A549 (cell line): ENCODE measurements around the gene UBAP2L. TPM values are rescaled to one million over a fixed set of nuclear protein-coding genes. Genes with fewer than 3 reads are reported as not detected.
"Not testable (repeated sequence)": the region's sequence is repeated elsewhere in the genome, so short reads cannot be mapped to it uniquely, and the experiment has no call there.

Source experiments
- ATAC-seq, 2 experiments: fragments of 200-7000 bp in 1 of 2; fragments of >200 bp in 1 of 2; cut with Nextera tagmentation in 1 of 2; cut with Tn5 transposase in 1 of 2; 3 replicates each; pipeline versions ENCODE4 v1.8.0 to v1.9.1; 2018 to 2020; ENCODE audit warnings: mild to moderate bottlenecking in 1 of 2, moderate library complexity in 1 of 2
- CTCF ChIA-PET: fragments of 300-600 bp; sonication (Branson Sonifier 250); formaldehyde crosslinking; extraction: SDS; loops from one replicate; lab custom pipeline; 2021; ENCODE audit warnings: antibody characterized with exemption, inconsistent platforms; lab: Yijun Ruan, JAX
- POLR2A ChIA-PET: fragments of 350-600 bp; formaldehyde crosslinking; extraction: SDS; loops from one replicate; lab custom pipeline; 2021; ENCODE audit warnings: antibody characterized with exemption, inconsistent platforms; lab: Yijun Ruan, JAX
- DNase-seq, 2 experiments: peaks; one replicate each; pipeline versions ENCODE4 v3.0.0 to v3.0.0-alpha.2; 2011 to 2016; ENCODE audit warnings: low read depth in 1 of 2, low spot score in 1 of 2
- FAIRE-seq: peaks from 2 replicates; lab custom pipeline; 2011; peaks lifted over from hg19 to GRCh38; lab: Jason Lieb, UNC
- H3K27ac ChIP-seq, 2 experiments: fragments of >200 bp; sonication (Bioruptor Twin); formaldehyde crosslinking; 3 replicates each; pipeline ENCODE4 v1.5.1; 2016 to 2017
- H3K4me1 ChIP-seq: fragments of >200 bp; sonication (Bioruptor Twin); formaldehyde crosslinking; 3 replicates; pipeline ENCODE4 v1.6.1; 2016
- H3K4me2 ChIP-seq: fragments of >200 bp; sonication (Bioruptor Twin); formaldehyde crosslinking; 3 replicates; pipeline ENCODE4 v1.6.1; 2016
- H3K4me3 ChIP-seq: fragments of >200 bp; sonication (Bioruptor Twin); formaldehyde crosslinking; 3 replicates; pipeline ENCODE4 v1.5.1; 2016
- H3K9me3 ChIP-seq: fragments of >200 bp; sonication (Bioruptor Twin); formaldehyde crosslinking; 3 replicates; pipeline ENCODE4 v1.6.1; 2016
- CHD4 ChIP-seq: fragments of 200-600 bp; sonication (generic); IDR thresholded peaks from 2 replicates; pipeline ENCODE4 v1.6.1; 2016; ENCODE audit warnings: antibody characterized with exemption, mild to moderate bottlenecking, borderline replicate concordance
- EP300 ChIP-seq, 2 experiments: fragments of >200 bp; sonication (Bioruptor Twin); formaldehyde crosslinking; IDR thresholded peaks; 2 replicates in 1 of 2; 3 replicates in 1 of 2; pipeline ENCODE4 v1.6.1; 2016 to 2017
- FOSB ChIP-seq: fragments of 250-450 bp; sonication (Bioruptor Pico); IDR thresholded peaks from 2 replicates; pipeline ENCODE4 v1.5.0; 2020; ENCODE audit warnings: mild to moderate bottlenecking, moderate library complexity
- HDAC2 ChIP-seq: fragments of 200-600 bp; sonication (generic); IDR thresholded peaks from 2 replicates; pipeline ENCODE4 v1.6.1; 2016
- HOXA7 ChIP-seq: fragments of 250-450 bp; sonication (Bioruptor Pico); IDR thresholded peaks from 2 replicates; pipeline ENCODE4 v1.5.0; 2020; ENCODE audit warnings: mild to moderate bottlenecking, moderate library complexity
- JUNB ChIP-seq: fragments of >200 bp; sonication (Bioruptor Twin); formaldehyde crosslinking; IDR thresholded peaks from 2 replicates; pipeline ENCODE4 v1.6.1; 2016
- KDM5A ChIP-seq: fragments of 200-600 bp; sonication (generic); IDR thresholded peaks from 2 replicates; pipeline ENCODE4 v1.6.1; 2016; ENCODE audit warnings: antibody characterized with exemption, mild to moderate bottlenecking
- MAZ ChIP-seq: fragments of 150-350 bp; IDR thresholded peaks from 2 replicates; pipeline ENCODE4 v1.6.1; 2014; ENCODE audit warnings: antibody characterized with exemption, low read depth, low read length, borderline replicate concordance
- MYC ChIP-seq: IDR thresholded peaks from 2 replicates; pipeline ENCODE4 v1.6.1; 2012; ENCODE audit warnings: mild to moderate bottlenecking, inconsistent platforms, low read length, improper control_type of control experiment, borderline replicate concordance
- NFE2L2 ChIP-seq: fragments of 150-350 bp; conservative IDR thresholded peaks from 2 replicates; pipeline ENCODE4 v1.6.1; 2014; ENCODE audit warnings: low read length
- NR3C1 ChIP-seq: fragments of >200 bp; sonication (Bioruptor Twin); formaldehyde crosslinking; IDR thresholded peaks from 3 replicates; pipeline ENCODE4 v1.6.1; 2017
- RFX5 ChIP-seq: fragments of 450-650 bp; IDR thresholded peaks from 2 replicates; pipeline ENCODE4 v1.7.1; 2014; ENCODE audit warnings: antibody characterized with exemption, mild to moderate bottlenecking, moderate library complexity
- SREBF2 ChIP-seq: fragments of 450-650 bp; IDR thresholded peaks from 2 replicates; pipeline ENCODE4 v1.6.1; 2014; ENCODE audit warnings: mild to moderate bottlenecking, moderate library complexity
- TFCP2L1 ChIP-seq: fragments of 250-450 bp; sonication (Bioruptor Pico); IDR thresholded peaks from 2 replicates; pipeline ENCODE4 v1.5.0; 2021; ENCODE audit warnings: mild to moderate bottlenecking
- TP53 ChIP-seq: fragments of 250-450 bp; sonication (Bioruptor Pico); IDR thresholded peaks from 2 replicates; pipeline ENCODE4 v1.5.0; 2021; ENCODE audit warnings: mild to moderate bottlenecking, moderate library complexity
- ZC3H11A ChIP-seq: fragments of 450-650 bp; IDR thresholded peaks from 2 replicates; pipeline ENCODE4 v1.6.1; 2014; ENCODE audit warnings: antibody characterized with exemption, mild to moderate bottlenecking
- WGBS: methylation state at CpG from one replicate; pipeline ENCODE4 v1.1.6; 2017; ENCODE audit errors: missing lambda C conversion rate; 5-methylcytosine and 5-hydroxymethylcytosine counted together
- polyA plus RNA-seq, 4 experiments: library from polyadenylated mRNA; depleted of rRNA in 3 of 4; stranded (reverse); fragments of >200 nt; fragmentation: RNase III in 1 of 4; extraction: RNeasy Plus Mini Kit Qiagen cat#74134 plus additional on column Dnase treatment in 1 of 4; gene quantifications; 2 replicates in 3 of 4; 3 replicates in 1 of 4; pipeline ENCODE4 v1.2.3, GENCODE V29; 2011 to 2017
- TF ChIP-seq, protein P1 (sequence below): fragments of 450-650 bp; IDR thresholded peaks from 2 replicates; pipeline ENCODE4 v1.6.1; 2014; ENCODE audit warnings: antibody characterized with exemption
- TF ChIP-seq, protein P2 (sequence below): IDR thresholded peaks from 2 replicates; pipeline ENCODE4 v1.6.1; 2012; ENCODE audit warnings: low read depth, borderline replicate concordance

UBAP2L gene
- polyA plus RNA-seq, 2 of the 4 experiments (the other 2 are of a cell fraction): 169 TPM

DNA sequence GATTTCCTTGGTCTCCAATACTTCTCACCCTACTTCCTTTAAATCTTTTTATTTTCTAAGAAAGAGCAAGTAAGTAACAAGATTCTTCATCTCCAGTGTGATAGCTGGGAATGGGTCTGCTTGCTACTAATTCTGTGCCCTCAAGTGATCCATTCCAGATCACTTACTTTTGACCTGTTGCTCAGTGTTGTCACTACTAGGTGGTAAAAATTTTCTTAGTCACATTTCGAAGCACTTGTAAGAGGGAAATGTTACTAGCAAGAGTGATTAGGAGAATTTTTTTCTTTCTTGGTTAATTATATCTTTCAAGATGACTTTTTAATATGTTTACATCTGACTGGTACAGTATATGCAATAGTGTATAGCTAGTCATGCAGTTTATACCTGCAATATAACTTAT, 2.2 kb downstream of the UBAP2L start:
- Histone ChIP-seq H3K4me1 (peaks cover 40% of the 10 kb centered on the region), H3K4me3 (peak overlapping the region; percentile 98; the same call in 2 of the 3 replicates), H3K4me2 (peak overlapping the region; percentile 80), H3K27ac (no peak overlapping the region), H3K9me3 (no peaks in the 10 kb centered on the region)
- ATAC-seq: no peak
- CTCF ChIA-PET: interaction anchor here (1.2 to 1.9 kb wide), 3 partner anchors 23 to 25 kb away, joined by 3 to 7 read pairs (median 4); no protein-coding TSS in a partner anchor
- POLR2A ChIA-PET: interaction anchor here (0.7 kb wide), 1 partner anchor 21 kb away, joined by 3 read pairs; no protein-coding TSS in a partner anchor
- TF ChIP-seq MAZ (no peak), KDM5A (no peak), FOSB (CRISPR knock-in tag) (no peak), TFCP2L1 (no peak), NR3C1 (no peak), HOXA7 (CRISPR knock-in tag) (no peak), SREBF2 (no peak), JUNB (no peak), HDAC2 (no peak)
- TF ChIP-seq, protein P1, sequence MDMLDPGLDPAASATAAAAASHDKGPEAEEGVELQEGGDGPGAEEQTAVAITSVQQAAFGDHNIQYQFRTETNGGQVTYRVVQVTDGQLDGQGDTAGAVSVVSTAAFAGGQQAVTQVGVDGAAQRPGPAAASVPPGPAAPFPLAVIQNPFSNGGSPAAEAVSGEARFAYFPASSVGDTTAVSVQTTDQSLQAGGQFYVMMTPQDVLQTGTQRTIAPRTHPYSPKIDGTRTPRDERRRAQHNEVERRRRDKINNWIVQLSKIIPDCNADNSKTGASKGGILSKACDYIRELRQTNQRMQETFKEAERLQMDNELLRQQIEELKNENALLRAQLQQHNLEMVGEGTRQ: no peak
- no peak for FAIRE-seq
- WGBS: 87% methylated on average over 1 of the region's 1 CpG
- DNase-seq: no peak

DNA sequence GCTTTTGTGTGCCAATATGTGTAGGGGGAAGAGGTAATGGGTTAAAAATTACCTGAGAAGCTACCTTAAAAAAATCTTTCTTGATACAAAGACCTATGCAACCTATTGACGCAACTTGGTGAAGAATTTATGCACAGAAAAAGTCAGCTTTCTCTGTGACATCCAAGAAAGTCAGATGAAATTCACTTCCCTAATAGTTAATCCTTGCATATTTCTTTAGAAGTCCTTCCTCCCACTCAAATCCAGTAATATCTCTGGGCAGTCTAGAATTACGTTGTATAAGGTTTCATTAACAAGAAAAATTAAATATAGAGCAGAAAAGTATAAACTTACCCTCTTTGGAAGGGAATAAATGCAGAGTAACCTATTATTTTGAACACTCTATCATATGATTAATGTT, 2.9 kb downstream of the UBAP2L start:
- TF ChIP-seq NFE2L2 (no peak), EP300 (IDR thresholded peaks at IDR 0.05) (no peak), RFX5 (no peak)
- Histone ChIP-seq H3K4me2 (peak overlapping the region; percentile 80), H3K4me1 (peaks cover 33% of the 10 kb centered on the region), H3K27ac (no peak overlapping the region), H3K4me3 (no peak overlapping the region), H3K9me3 (no peaks in the 10 kb centered on the region)
- ChIA-PET POLR2A (no interaction called here), CTCF (interaction anchor here (1.2 to 1.9 kb wide), 3 partner anchors 24 to 25 kb away, joined by 3 to 7 read pairs (median 4); no protein-coding TSS in a partner anchor)
- DNase-seq (no peak), FAIRE-seq (no peak), ATAC-seq (no peak)
- 94% methylated on average over 2 of the region's 2 CpGs for WGBS

DNA sequence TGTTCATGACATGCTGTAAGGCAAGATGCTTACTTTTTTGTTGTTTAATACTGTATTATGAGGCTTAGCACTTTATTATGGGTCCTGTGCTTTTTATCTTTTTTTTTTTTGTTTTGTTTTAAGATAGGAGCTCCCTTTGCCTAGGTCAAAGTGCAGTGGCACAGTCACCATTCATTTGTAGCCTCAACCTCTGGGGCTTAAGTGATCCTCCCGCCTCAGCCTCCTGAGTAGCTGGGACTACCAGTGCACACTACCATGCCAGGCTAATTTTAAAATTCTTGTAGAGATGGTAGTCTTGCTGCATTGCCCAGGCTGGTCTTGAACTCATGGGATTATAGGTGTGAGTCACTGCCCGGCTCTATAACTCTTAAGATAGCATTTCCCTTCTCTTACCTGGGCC, 4.6 kb downstream of the UBAP2L start:
- CTCF ChIA-PET: interaction anchor here (1.0 kb wide), 1 partner anchor 110 kb away, joined by 3 read pairs; no protein-coding TSS in a partner anchor
- POLR2A ChIA-PET: no interaction called here
- ATAC-seq (no peak), DNase-seq (no peak)
- Histone ChIP-seq H3K9me3 (no peaks in the 10 kb centered on the region), H3K4me3 (no peak overlapping the region)
- TF ChIP-seq CHD4: no peak
- TF ChIP-seq, protein P2, sequence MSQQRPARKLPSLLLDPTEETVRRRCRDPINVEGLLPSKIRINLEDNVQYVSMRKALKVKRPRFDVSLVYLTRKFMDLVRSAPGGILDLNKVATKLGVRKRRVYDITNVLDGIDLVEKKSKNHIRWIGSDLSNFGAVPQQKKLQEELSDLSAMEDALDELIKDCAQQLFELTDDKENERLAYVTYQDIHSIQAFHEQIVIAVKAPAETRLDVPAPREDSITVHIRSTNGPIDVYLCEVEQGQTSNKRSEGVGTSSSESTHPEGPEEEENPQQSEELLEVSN: no peak
- no peak for TF ChIP-seq MYC
- TF ChIP-seq ZC3H11A: no peak
- no peak for TF ChIP-seq TP53 (CRISPR knock-in tag)
- TF ChIP-seq, all 56 proteins: peak for 0
- WGBS: 93% methylated on average over 2 of the region's 2 CpGs
- no peak for FAIRE-seq
- Histone ChIP-seq H3K27ac (no peak overlapping the region), H3K4me2 (no peak overlapping the region), H3K4me1 (peaks cover 27% of the 10 kb centered on the region)

DNA sequence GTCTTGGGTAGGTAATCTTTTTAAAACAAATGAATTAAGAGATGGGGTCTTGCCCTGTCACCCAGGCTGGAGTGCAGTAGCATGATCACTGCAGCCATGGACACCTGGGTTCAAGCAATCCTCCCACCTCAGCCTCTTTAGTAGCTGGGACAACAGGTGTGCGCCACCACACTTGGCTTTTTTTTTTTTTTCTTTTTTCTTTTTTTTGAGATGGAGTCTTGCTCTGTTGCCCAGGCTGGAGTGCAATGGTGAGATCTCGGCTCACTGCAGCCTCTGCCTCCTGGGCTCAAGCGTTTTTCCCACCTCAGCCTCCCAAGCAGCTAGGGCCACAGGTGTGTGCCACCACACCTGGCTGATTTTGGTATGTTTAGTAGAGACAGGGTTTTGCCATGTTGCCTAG, 10.4 kb downstream of the UBAP2L start:
- H3K27ac ChIP-seq, H3K4me1 ChIP-seq, ATAC-seq, DNase-seq, H3K4me3 ChIP-seq, FAIRE-seq, H3K9me3 ChIP-seq, H3K4me2 ChIP-seq: not testable (repeated sequence)
- WGBS: 92% methylated on average over 3 of the region's 3 CpGs
- ChIA-PET CTCF (interaction anchor here (0.8 to 1.7 kb wide), 4 partner anchors 8 to 41 kb away, joined by 3 to 9 read pairs (median 4); no protein-coding TSS in a partner anchor), POLR2A (interaction anchor here (1.0 kb wide), 1 partner anchor 11 kb away, joined by 3 read pairs; a partner anchor contains a TSS)

DNA sequence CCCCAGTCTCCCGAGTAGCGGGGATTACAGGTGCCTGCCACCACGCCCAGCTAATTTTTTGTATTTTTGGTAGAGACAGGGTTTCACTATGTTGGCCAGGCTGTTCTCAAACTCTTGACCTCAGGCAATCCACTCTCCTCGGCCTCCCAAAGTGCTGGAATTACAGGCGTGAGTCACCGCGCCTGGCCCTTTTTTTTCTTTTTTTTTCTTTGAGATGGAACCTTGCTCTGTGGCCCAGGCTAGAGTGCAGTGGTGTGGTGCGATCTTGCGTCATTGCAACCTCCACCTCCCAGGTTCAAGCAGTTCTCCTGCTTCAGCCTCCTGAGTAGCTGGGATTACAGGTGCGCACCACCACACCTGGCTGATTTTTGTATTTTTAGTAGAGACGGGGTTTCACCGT, 12.4 kb downstream of the UBAP2L start:
- WGBS: 95% methylated on average over 12 of the region's 12 CpGs
- H3K4me2 ChIP-seq, H3K9me3 ChIP-seq, H3K4me1 ChIP-seq, DNase-seq, H3K4me3 ChIP-seq, POLR2A ChIA-PET, FAIRE-seq, ATAC-seq, H3K27ac ChIP-seq: not testable (repeated sequence)
- CTCF ChIA-PET: interaction anchor here (0.9 kb wide), 1 partner anchor 11 kb away, joined by 3 read pairs; no protein-coding TSS in a partner anchor
